HG02798 (cell line): ENCODE results near the gene FZD7.

ENCODE experiments used
- ATAC-seq: cut with Tn5 transposase; IDR thresholded peaks from one replicate; pipeline ENCODE4 v1.9.1; 2021; ENCODE audit warnings: mild to moderate bottlenecking; ENCODE audit not compliant: unreplicated experiment, poor library complexity

The FZD7 gene

DNA sequence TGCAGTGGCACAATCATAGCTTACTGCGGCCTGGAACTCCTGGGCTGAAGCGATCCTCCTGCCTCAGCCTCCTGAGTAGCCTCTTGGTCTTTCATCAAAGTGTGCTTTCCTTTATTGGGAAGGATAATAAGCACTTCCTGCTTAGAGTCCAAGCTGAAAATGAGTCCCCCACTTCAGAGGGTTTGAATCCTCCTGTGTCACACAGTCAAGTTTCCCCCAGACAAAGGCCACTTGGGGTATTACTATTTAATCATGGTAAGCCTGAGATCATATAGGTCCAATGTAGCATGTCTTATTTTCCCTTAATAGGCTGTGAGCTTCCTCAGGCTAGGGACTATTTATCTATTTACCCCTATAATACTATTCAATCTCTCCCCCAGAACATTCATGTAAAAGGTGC, 28.0 kb downstream of the FZD7 start:
- ATAC-seq: no peak

GRCh38 chr2:202064171-202064880, 30.7 kb downstream of the FZD7 start:
- no peak for ATAC-seq

- no peak for ATAC-seq
Observed at GRCh38 chr2:202064881-202065230, 31.2 kb downstream of the FZD7 start.

- ATAC-seq: no peak
Observed at GRCh38 chr2:202065876-202066275, 32.2 kb downstream of the FZD7 start.

- no peak for ATAC-seq
Observed at GRCh38 chr2:202066875-202067274, 33.2 kb downstream of the FZD7 start.

DNA sequence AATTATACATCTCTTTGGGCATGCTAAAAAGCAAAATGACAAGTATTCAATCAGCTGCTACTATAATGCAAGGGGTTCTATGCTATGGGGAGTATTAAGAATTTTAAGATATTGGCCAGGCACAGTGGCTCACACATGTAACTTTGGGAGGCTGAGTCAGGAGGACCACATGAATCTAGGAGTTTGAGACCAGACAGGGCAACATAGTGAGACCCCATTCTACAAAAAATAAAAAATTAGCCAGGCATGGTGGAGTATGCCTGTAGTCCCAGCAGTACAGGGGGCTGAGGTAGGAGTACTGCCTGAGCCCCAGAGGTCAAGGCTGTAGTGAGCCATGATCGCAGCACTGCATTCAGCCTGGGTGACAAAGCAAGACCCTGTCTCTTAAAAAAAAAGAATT, 33.9 kb downstream of the FZD7 start:
- no peak for ATAC-seq

DNA sequence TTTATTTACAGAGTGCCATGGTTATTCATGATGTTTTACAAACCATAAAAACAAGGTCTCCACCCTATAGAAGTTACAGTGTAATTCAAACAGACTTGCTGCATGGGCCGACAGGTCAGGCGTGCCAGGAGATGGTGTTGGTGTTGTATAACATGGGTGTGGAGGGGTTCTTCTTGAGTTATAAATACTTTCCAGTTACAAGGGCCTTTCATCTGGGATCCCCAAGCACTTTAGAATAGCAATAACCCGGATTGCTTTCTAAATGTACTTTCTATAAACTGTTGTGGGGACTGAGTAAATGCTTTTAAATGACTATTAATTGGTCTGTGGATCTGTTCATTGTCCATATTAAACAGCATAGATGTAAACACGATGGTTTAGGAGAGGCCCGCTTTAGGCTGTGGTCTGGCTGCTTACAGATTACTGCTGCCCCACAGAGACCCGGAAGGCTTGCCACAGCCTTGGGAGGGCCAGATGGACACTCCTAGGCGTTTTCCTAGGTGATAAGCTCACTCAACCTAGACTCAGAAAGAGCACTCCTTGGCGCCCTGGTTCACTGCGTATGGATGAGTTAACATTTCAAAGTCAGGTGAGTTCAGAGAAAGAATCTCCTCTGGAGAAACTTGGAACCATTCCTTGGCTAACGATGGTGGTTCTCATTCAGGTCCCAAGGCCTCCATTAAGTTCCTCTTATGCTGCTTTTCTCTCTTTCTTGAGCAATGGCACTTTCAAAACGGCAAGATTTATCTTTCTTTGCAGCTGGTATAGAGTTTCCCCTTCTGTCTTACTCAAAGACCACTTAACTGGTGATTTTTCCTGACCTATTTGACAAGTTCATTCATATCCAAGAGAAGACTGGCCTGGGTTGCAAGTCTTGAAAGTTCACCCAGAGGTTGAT, 35.8 kb downstream of the FZD7 start:
- no peak for ATAC-seq

GRCh38 chr2:202071107-202071506, 37.5 kb downstream of the FZD7 start:
- ATAC-seq: no peak

DNA sequence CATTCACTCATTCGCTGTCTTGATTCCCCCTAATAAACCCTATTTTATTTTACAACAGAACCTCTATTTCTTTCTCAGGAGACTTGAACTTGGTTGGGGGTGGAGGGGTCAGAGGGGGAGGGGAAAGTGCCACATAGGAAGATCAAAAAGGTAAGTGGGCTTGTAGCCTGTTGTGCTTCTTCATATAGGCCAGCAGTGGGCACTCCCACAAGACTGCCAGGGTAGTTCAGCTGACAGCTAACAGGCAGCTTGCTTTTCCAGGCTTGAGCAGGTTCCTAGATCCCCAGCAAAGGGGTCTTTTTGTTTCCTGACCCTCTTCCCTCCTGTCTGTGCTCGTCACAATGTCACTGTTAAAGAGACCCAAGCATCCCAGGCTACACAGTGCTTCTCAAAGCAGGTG, 38.6 kb downstream of the FZD7 start:
- ATAC-seq: no peak

GRCh38 chr2:202072737-202073401, 39.2 kb downstream of the FZD7 start, which contains the start of gene KIAA2012:
Gene KIAA2012, plus strand, starts transcription at chr2:202073255. Its CDS starts 373 bp downstream, at chr2:202073628.
- ATAC-seq: no peak

- no peak for ATAC-seq
Observed at GRCh38 chr2:202074324-202074723, 40.7 kb downstream of the FZD7 start.

GRCh38 chr2:202079310-202079709, 45.7 kb downstream of the FZD7 start:
- ATAC-seq: no peak

- no peak for ATAC-seq
Observed at GRCh38 chr2:202084265-202084664, 50.6 kb downstream of the FZD7 start.
